ENCODE data around the gene CDH1.

- TF ChIP-seq, protein P1, sequence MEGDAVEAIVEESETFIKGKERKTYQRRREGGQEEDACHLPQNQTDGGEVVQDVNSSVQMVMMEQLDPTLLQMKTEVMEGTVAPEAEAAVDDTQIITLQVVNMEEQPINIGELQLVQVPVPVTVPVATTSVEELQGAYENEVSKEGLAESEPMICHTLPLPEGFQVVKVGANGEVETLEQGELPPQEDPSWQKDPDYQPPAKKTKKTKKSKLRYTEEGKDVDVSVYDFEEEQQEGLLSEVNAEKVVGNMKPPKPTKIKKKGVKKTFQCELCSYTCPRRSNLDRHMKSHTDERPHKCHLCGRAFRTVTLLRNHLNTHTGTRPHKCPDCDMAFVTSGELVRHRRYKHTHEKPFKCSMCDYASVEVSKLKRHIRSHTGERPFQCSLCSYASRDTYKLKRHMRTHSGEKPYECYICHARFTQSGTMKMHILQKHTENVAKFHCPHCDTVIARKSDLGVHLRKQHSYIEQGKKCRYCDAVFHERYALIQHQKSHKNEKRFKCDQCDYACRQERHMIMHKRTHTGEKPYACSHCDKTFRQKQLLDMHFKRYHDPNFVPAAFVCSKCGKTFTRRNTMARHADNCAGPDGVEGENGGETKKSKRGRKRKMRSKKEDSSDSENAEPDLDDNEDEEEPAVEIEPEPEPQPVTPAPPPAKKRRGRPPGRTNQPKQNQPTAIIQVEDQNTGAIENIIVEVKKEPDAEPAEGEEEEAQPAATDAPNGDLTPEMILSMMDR (IDR thresholded peaks at IDR 0.05), result no peak
- no peak for TF ChIP-seq POLR2A (IDR thresholded peaks at IDR 0.05)
Measured at GRCh38 chr16:68722119-68723024, 14.7 kb upstream of the CDH1 start.

Measured in heart left ventricle (tissue), 13 donors.